LNCAP (cell line): ENCODE results near the gene PDE3B.

Experiments used
- CTCF ChIP-seq: fragments of 450-650 bp; IDR thresholded peaks from 2 replicates; pipeline ENCODE4 v1.5.1; 2017; ENCODE audit warnings: mild to moderate bottlenecking

The PDE3B gene

GRCh38 chr11:14644226-14645014, 816 bp downstream of the PDE3B start:
- TF ChIP-seq CTCF: no peak; the same call in 1 of the 2 replicates

- TF ChIP-seq CTCF: no peak
Measured at GRCh38 chr11:14645015-14645912, 1.7 kb downstream of the PDE3B start.

GRCh38 chr11:14645985-14646900, 2.6 kb downstream of the PDE3B start:
- TF ChIP-seq CTCF: no peak

- TF ChIP-seq CTCF: no peak
Measured at GRCh38 chr11:14650064-14650463, 6.5 kb downstream of the PDE3B start.

- TF ChIP-seq CTCF: no peak
Measured at GRCh38 chr11:14653090-14653489, 9.5 kb downstream of the PDE3B start.

- TF ChIP-seq CTCF: no peak
Measured at GRCh38 chr11:14655435-14655834, 11.8 kb downstream of the PDE3B start.
